GM18502 (cell line): ENCODE results near the gene CACNA1I.

Experiments
- ATAC-seq: cut with Tn5 transposase; IDR thresholded peaks from one replicate; pipeline ENCODE4 v1.9.1; 2021; ENCODE audit warnings: mild to moderate bottlenecking; ENCODE audit not compliant: unreplicated experiment, poor library complexity

The CACNA1I gene

DNA sequence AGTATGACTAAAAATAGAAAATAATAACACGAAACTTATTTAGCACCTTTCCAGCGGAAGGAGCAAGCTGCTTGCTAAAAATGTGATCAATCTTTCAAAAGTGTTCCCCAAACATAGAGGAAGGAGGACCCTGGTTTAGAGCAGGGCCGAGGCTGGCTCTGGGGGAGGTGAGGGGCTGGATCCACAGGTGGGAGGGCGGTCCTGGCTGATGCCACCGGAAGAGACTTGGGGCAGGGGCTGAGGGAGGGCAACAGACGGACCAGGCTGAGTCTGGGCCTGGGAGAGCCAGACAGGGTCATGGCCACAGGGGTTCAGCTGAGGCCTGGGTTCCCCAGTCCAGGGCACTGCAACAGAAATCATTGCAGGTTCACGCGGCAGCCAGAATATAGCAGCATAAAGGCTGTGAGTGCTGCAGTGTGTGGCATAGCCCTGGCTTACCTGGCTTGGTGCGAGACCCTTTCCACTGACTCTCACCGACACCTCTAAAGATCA, 143.3 kb downstream of the CACNA1I start:
- ATAC-seq, result no peak

- ATAC-seq, result no peak
Observed at GRCh38 chr22:39714321-39714720, 143.8 kb downstream of the CACNA1I start.

DNA sequence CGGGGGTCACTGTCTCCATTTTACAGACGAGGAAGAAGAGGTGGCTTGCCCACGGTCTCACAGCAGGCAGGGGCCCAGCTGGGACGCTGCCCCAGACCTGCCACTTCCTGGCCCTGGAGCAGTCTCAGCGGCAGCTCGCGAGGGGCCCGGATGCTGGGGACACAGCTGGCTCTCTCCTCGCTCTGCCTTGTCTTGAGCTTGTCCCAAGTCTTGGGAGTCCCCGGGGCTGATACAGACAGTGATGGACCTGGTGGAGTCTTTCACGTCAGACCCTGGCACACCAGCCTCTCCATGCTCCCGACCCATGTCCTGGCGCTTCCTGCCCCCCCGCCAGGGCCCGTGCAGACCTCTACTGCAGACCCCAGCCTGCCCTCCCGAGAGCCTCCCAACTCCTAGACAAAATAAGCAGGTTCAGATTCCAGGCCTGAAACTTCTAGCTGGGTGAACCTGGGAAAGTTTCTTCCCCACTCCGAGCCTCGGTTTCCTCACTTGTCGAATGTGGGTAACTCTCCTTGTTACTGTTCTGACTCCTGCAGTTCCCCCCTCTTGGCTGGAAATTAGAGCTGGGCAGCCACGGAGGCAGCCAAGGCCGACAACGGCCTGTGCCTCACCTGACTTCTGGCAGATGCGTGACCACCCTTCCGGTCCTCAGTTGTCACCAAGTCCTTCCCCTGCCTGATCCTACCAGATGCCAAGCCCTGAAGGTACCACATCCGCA, 145.4 kb downstream of the CACNA1I start:
- ATAC-seq, result no peak

DNA sequence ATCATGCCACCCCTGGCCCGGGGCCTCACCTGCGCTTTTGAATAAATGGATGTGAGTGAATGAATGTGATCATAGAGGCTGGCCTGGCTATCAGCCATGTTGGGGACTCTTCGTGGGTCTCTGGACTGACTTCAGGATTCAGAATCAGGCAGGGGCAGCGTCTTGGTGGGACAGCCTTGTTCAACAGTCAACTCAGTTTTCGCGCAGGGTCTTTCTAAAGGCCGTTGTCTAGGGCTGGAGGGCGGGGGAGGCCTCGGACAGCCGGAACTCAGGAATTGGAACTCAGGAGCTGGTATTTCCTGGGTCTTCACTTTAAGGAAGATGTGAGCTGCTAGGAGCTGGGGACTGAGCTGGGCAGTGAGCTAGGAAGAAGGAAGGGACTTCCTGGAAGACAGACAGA, 146.0 kb downstream of the CACNA1I start:
- no peak for ATAC-seq

DNA sequence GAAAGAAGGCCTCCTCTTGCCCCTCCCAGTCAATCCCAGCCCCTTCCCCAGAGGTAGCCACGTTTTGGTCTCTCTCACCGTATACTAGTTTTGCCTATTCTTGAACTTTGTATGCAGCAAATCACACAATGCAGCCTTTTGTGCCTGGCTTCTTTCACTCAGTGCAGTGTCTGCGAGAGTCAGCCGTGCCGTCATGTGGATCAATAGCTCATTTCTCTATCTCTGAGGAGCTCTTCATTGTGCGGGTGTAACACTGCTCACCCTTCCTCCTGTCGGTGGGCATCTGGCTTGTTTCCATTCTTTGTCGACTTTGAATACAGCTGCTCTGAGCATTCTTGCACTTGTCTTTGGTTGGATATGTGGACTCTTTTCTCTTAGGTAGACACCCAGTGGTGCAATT, 146.5 kb downstream of the CACNA1I start:
- no peak for ATAC-seq

GRCh38 chr22:39718206-39718605, 147.7 kb downstream of the CACNA1I start:
- no peak for ATAC-seq

DNA sequence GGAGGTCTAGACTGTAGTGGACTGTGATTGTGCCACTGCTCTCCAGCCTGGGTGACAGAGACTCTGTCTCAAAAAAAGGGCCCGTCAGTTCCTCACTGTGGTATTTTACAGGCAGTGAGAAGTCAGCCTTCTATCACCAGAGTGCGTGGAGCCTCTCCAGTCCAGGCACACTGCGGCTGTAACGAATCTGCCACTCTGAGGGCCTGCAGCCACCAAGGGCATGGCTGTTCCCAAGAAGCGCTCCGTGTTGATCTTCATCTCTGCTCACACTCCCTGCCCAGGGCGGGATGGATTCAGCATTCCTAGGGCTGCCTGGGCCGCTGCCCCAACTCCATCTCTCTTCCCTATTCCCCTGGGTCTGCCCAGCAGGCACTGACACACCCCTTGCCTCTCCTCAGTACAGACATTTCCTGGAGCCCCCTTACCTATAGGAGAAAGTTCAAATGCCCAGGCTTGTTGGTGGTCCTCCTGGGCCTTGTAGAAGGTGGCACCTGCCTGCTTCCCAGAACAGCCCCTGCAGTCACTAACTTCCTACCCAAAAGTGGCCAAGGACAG, 148.4 kb downstream of the CACNA1I start:
- no peak for ATAC-seq

DNA sequence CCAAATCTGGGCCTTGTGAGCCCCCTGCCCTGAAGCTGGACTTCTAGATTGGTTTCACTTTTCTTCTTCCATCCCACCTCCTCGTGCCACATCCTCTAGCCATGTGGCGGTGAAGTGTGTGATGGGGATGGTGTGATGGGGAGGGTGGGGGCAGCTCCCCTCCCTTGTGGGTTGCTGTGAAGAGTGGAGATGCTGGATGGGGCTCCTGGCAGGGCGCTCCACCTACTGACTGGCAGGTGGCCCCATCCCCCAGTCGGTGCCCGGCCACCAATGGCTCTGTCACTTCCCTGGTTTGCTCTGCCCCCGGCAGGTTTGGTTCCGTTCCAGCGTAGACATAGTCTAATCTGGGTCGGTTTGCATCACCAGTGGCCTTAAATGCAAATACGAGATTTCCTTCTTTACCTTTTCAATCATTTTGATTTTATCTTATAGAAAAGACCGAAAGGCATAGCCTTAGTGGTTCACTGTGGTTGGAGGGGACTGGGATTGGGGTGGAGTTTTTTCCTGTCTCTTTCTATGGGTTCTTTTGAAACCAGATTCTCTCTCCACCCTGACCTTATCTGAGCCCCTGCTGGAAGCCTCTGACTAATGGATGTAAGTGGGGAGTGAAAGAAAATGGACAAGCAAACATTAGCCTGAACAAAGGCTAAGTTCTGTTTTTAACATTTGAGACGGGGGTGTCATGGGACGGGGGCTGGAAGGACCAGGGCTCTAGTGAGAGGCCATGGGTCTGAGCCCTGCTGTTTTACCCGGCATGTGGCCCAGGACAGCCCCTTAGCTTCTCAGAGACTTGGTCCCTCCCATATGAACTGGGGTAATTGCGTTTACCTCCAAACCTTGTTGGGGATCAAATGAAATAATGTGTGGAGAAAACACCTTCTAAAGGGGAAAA, 149.3 kb downstream of the CACNA1I start:
- no peak for ATAC-seq

- ATAC-seq, result no peak
Observed at GRCh38 chr22:39721206-39722031, 150.9 kb downstream of the CACNA1I start.

DNA sequence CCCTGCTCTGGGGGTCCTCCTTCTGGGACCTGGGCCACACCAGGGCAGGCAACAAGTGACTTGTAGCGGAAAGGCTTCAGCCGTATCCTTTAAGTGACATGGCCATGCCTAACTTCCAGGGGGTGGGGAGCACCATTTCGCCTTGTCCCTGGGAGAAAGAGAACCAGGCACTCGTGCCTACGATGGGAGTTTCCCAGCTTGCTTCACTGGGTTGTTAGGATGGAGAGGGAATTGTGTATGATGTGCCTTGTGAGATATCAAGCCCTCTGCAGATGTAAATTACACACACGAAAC, 151.4 kb downstream of the CACNA1I start:
- ATAC-seq, result no peak

GRCh38 chr22:39722501-39722900, 151.9 kb downstream of the CACNA1I start:
- ATAC-seq, result no peak

GRCh38 chr22:39723463-39723862, 152.9 kb downstream of the CACNA1I start:
- ATAC-seq, result no peak

- ATAC-seq, result no peak
Observed at GRCh38 chr22:39723899-39724351, 153.4 kb downstream of the CACNA1I start.

- no peak for ATAC-seq
Observed at GRCh38 chr22:39724390-39724789, 153.8 kb downstream of the CACNA1I start.

DNA sequence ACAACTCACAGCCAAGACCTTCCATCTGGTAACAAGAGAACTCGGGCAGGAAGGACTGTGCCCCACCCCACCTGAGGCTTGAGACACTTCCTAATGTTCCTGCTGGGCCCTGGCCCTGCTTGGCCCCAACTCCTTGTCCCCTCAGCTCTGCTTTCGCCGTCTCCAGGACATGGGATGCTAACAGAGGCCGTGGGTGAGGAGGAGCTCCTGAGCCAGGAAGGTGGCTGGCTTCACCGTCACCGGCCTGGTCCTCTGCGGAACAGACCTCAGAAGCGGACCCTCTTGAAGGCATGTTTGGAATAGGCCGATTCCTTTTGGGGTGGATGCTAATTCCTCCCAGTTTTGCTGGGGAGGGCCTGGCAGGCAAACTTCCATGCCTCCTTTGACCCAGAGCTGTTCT, 154.3 kb downstream of the CACNA1I start:
- ATAC-seq, result no peak

DNA sequence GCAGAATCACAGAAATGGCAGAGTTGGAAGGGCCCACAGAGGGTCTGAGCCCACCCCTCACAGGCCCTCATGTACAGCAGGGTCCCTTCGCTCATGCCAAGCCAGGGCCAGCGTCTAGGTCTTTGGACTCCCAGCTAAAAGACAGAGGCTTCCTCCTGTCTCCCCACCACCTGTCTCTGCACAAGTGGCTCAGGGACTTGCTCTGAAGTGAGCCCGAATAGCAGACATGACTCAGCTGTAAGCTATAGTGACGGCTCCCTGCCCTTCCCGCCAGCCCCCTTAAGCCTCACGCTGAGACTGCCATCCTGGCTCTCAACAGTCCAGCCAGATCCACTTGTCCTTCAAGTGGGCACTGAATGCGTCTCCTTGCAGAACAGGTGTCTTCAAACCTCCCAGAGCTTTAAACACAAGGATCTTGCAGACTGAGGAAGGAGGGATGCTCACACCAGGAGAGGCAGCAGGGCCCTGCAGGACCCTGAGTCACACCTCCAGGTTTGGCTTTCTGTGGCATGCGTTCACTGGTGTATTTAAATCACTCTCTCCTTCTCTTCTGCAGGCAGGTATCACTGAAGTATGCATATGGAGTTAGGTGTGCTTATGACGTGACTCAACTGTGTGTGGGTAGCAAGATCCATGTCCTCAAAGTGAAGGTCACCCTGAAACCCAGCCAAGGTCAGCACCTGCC, 154.9 kb downstream of the CACNA1I start:
- no peak for ATAC-seq

GRCh38 chr22:39727541-39727940, 157.0 kb downstream of the CACNA1I start:
- no peak for ATAC-seq

DNA sequence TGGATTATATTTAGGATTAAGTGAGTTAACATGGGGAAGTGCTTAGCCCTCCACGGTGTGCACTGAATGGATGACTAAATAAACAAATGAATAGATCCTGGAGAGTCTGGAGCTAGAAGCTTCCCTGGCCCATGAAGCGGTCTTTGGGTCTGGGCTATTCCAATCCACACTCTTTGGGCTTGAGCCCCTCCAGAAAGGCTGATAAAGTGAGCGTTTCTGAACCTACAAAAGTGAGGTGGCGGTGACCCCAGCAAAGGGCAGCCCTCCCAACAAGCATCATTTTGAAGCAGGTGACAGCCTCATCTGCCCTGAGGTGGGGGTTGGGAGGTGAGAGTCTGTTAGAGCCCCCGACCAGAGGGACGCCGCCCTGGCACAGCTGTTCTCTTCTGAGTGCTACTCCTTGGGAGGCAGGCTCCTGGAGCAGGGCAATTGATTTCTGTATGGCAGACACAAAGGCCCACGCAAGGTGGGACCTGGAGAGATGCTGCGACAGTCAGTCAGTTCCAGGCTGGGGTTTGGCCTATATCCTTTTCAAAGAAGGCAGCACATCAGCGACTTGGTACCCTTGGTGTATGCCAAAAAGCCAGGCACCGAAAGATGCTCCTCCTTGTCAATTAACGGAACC, 157.8 kb downstream of the CACNA1I start:
- ATAC-seq, result no peak

DNA sequence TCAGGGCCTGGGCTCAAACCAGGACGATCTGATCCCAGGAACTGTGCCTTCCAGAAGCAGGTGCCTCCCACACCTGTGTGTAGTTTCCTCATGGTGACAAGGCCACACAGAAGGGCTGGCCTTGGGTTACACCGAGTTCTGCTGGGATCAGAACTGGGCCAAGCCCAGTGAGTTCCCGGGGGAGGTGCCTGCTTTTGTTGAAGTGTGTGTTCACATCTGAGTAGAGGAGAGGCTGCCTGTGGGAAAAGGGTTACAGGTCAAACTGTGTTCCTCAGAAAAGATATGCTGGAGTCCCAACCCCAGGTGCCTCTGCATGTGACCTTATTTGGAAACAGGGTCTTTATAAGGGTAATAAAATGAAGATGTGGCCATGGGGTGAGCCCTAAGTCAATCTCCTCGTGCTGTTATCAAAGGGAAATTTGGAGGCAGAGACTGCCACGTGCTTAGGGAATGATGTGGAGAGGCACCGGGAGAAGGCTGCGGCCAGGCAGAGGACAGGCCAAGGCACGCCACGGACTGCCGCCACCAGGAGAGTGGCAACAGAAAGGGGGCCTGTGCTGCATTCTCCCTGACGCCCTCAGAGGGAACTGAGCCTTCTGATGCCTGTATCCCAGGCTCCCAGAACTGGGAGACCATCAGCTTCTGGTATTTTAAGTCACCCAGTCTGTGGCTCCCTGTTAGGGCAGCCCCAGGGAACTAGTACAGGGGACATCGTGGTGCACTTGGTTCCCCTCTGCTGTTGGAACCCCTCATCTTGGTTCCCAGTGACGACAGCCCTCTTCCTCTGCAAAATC, 158.8 kb downstream of the CACNA1I start:
- no peak for ATAC-seq
